CD4-positive, alpha-beta T cell treated with Interleukin-15 for 4 hours (primary cell): Measurements from ENCODE around the gene ADAMTSL2.

ENCODE experiments used
- DNase-seq: peaks from one replicate; pipeline ENCODE4 v3.0.0-alpha.2; 2020; ENCODE audit warnings: low spot score

ADAMTSL2 gene

DNA sequence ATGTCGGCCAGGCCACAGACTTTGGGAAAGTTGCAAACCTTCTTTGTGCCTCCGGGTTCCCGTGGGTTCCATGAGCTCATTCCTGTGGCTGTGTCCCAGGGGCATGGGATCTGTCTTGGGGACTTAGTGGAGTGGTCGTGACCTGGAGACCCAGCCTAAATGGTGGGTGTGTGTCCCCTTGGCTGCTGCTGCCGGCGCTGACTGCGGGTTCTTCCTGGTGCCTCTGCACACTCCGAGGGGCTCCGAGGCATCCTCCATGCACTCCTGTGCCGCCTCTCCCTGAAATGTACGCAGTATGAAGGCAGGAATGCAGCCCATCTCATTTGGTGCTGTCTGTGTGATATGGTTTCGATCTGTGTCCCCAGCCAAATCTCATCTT is 34.6 kb upstream of the ADAMTSL2 start:
- no peak for DNase-seq

DNA sequence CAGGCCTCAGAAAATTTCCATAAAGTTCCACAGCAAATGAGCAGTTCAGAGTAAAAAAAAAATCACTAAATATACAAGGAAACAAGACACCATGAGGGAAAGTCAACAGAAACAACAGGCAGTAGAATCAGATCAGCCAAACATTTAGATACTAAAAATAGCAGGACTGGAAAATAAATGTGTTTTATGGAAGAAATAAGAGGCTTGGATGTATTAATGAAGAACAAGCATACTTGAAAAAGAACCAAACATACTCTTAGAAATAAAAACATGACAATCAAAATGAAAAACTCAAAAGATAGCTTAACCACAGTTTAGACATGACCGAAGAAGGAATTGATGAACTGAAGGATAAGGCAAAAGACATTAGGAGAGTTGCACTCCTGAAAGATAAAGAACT is 32.4 kb upstream of the ADAMTSL2 start:
- DNase-seq, result no peak

DNA sequence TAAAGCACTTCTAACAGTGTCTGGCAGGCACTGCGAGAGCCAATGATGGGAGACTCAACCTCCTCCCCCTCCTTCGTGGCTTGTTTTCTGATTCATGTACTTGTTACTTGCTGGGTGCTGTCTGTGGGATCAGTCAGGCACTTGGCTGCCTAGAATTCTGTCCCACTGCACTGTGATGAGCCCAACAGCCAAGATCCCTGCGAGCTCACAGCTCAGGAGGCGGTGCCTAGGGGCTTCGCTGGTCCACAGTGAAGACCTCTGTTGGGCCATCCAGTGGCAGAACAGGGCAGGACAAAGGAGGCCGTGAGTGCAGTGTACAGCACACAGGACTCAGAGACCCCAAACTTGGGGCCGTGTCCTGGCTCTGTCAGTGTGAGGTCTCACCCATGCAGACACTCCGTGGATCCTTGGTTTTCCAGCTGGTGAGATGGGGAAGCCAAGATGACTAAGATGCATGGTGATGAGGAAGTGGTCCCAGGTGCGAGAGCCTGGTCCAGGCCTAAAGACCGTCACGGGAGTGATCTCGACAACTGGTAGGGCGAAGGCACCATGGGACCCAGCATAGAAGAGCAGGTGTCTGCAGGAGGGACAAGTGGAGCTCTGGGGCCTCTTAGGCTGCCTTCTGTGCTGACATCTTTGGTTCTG is 29.2 kb upstream of the ADAMTSL2 start:
- DNase-seq, result no peak

DNA sequence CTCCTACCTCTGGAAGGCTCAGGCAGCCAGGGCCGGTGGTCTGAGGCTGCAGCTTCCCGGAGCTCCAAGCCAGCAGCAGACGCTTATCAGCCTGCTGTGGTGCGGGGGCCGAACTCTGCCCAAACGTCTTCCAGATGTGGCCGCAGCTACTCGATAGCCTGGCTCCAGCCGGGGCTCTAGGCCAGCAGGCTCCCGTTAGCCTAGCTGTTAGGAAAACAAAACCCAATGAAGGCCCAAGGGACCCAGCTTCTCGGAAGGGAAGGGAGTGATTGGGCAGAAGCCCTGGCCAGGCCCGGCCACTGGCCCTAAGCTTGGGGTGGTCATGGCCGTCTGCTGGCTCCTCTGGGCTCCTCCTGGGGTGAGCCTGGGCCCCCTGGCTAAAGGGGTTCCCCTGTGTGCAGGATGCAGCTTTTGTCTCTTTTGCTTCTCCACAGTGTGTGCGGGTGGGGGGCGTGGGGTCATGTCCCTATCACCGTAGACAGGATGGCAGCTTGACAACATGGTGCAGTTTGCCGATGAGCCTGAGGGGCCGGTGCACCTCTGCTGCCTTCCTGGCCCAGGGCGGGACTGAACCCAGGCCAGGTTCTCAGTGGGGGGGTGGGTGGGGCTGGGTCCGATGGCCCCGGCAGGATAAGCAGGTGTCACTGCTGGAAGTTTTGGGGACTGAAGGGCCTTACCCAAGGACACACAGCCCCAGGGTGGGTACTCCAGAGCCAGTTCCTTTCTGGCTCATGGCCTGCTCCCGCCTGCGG is 28.4 kb upstream of the ADAMTSL2 start:
- DNase-seq, result no peak

DNA sequence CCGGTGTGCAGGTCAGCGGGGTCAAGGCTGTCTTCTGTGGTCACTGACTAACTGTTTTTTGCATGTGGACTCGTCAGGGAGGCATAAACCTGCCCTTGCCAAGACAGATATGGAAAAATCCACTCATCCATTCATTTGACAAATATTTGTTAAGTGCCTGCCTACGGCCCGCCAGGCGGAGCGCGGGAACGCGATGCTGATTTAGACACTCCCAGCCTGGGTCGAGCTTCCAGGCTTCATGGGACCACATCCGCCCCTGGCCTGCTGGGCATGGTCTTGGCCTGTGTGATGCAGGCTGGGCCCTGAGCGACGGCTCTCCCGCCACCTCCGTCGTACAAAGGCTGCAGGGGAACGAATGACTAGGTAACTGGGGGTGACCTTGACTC is 27.9 kb upstream of the ADAMTSL2 start:
- DNase-seq, result no peak

DNA sequence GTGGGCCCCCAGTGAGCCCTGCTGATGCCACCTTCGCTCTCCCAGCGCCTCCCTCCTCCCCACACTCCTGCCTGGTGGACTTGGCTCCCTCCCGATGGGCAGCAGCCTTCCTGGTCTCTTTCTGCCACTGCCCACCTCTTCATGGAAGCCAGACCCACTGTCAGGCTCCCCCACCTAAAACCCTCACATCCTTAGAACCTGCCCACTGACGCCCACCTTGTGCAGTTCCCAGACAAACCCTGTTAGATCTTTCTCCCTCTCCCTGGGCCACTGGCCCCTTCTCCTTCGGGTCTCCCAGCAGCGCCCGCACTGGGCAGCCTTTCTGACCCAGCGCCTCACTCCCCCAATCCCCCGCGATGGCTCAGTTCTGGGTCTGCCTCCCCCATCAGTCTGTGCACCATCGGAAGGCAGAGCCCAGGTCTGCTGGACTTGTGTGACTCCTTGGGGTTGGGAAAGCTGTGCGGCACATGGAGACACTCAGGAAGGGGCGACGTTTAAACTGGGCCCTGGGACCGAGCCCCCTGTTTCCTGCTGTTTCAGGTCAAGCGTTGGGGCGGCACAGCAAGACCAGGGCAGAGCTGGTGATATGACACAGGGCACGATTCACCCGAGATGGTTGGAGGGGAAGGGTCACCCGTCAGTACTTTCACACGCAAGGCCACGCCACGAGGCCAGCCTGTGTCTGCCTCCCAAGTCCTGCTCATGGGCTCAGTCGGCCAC is 27.1 kb upstream of the ADAMTSL2 start:
- DNase-seq, result no peak

DNA sequence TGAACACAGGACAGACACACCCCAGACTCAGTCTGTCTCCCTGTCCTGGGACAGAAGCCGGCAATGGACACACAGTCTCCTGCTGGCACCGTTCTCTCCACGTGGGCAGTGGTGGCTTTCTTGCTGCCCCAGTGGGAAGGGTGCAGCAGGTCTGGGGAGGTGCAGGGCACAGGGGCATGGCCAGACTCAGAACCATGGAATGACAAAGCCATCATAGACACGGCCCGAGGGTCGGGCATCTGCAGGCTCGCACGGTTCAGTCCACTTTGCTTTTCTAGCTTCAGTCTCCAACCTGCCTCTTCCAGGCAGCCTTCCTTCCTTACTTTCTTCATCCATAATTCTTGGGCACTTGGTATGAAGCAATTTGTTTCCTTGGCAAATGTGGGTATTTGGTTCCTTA is 26.5 kb upstream of the ADAMTSL2 start:
- DNase-seq, result no peak

DNA sequence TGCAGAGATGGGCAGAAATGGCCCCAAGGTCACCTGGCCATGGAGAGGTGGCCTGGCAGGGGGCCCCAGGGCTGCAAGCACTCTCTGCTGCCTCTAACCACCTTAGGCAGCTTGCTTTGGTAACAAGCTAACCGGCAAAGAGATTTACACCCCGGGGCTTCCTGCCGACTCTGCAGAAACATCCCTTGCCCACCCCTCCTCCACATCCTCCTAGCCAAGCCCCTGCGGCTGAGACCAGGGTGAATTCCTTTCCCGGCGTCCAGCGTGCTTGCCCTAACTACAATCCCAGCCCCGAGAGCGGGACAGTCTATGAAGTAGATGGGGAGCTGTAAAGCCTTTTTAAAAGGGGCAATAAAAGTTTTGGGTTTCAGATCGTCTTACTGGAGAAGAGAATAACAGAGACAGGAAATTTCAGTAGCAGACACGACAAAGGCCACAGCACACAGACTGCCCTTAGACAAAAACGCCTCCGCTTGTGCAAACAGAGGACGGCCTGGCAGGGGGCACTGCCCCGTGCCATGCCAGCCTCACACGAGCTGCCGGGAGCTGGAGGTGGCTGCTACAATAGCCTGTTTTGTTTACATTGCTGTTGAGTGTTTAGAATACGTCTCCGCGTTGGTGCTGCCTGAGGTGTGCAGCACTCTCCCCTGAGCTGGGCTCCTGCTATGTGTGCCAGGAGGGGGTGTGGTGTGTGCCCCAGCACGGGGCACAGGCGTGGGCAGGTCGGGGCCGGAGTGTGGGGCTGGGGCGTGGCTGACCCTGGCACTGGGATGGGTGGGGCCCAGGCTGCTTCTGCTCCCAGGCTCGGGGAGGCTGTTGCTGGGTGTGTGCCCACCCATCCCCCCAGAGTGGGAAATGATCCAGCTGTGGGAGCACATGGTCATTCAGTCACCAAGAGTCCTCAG is 25.1 kb upstream of the ADAMTSL2 start:
- no peak for DNase-seq

DNA sequence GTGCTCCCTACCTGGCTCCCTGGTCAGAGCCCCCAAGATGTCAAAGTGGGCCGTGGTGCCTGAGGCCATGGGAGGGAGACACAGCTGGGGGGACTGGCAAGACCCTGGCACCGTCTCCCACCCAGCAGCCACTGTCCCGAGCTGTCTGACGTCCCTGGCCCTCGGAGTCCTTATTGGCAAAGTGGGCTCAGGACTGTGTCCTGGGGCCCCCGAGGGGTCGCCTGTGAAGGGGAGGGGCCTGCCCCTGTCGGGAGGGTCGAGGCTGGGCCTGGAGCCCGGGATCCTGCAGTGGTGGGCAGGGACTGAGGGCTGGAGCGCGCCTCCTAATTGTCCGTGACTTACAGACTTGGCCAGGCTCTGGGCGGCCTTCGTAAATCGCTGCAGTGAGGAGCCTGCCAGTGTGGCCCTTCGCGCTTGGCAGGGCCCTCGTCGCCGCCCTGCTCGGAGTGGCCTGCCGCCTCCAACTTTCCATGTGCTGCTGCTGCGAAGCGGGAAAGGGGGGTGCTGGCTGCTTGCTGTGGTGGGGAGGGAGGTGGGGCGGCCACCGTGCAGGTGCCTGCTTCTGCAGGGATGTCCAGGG is 23.5 kb upstream of the ADAMTSL2 start:
- DNase-seq, result no peak

DNA sequence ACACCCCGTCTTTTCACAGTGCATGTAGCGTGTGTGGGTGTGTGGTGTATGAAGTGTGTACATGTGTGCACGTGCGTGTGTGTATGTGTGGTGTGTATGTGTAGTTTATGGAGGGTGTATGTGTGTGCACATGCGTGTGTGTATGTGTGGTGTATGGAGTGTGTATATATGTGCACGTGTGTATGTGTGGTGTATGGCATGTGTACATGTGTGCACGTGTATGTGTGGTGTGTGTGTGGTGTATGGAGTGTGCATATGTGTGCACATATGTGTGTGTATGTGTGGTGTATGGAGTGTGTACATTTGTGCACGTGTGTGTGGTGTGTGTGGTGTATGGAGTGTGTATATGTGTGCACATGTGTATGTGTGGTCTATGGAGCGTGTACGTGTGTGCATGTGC is 22.9 kb upstream of the ADAMTSL2 start:
- DNase-seq, result no peak

DNA sequence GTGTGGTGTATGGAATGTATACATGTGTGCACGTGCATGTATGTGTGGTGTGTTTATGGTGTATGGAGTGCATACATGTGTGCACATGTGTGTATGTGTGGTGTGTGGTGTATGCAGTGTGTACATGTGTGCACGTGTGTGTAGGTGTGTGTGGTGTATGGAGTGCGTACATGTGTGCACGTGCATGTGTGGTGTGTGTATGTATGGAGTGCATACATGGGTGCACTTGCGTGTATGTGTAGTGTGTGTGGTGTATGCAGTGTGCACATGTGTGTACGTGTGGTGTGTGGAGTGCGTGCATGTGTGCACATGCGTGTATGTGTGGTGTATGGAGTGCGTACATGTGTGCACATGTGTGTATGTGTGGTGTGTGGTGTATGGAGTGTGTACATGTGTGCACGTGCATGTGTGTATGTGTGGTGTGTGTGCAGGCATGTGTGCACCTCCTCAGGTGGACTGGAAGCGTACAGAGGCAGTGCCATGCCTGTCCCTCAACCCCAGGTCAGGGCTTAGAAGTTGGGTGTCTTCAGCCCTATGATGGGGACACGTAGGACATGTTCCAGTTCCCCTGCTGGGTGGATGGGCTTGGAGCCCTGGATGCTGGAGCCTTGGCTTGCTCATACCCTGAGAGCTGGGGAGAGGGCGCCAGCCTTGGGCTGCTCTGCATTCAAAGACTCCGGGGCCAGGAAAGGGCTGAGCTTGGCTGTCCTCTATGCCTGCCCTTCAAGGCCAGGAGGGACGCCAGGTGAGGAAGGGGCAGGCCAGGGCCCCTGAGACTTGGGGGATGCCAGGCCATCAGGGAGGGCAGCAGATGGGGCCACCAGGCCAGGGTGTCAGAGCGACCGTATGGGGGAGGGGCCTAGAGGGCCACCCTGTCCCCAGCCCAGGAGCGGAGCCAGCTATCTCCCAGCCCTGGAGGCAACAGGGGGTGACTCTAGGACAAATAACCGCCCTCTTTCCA is 22.0 kb upstream of the ADAMTSL2 start:
- DNase-seq, result no peak

DNA sequence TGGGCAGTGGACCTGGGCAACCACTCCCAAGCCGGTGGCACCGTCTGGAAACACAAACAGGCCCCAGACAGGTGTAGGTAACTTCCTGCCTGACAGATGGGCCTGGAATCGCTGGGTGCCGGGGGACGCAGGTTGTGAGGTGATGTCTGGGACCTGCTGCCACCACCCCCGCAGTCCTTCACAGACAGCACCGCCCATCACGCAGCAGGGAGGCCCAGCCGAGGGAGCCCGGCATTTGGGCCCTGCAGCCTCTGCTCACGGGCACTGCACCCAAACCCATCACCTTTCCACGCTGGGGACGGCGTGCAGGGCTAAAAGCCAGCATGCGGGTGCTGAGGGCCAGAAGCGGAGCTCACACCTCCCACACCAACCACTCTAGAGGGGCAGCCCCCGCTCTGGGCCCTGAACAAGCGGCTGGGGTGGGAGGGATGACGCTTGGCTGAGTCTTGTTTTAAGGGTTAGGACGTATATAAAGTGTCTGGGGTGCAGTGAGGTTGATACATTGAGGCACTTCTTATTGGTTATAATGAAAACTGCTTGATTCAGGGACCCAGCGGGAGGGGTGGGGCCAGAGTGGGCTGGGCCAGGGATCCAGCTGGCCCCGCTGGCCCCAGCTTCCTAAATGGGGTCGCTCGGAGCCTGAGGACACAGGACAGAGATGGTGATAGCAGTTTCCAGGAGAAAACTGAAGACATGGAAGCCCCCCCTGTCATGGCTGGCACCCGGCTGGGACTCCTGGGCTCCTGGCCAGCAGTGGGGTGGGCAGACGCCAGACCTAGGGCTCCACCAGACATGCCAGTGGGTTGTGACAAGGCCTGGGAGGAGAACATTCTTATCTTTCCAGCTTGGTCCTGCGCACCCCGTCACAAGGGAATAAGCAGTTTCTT is 21.0 kb upstream of the ADAMTSL2 start:
- no peak for DNase-seq

DNA sequence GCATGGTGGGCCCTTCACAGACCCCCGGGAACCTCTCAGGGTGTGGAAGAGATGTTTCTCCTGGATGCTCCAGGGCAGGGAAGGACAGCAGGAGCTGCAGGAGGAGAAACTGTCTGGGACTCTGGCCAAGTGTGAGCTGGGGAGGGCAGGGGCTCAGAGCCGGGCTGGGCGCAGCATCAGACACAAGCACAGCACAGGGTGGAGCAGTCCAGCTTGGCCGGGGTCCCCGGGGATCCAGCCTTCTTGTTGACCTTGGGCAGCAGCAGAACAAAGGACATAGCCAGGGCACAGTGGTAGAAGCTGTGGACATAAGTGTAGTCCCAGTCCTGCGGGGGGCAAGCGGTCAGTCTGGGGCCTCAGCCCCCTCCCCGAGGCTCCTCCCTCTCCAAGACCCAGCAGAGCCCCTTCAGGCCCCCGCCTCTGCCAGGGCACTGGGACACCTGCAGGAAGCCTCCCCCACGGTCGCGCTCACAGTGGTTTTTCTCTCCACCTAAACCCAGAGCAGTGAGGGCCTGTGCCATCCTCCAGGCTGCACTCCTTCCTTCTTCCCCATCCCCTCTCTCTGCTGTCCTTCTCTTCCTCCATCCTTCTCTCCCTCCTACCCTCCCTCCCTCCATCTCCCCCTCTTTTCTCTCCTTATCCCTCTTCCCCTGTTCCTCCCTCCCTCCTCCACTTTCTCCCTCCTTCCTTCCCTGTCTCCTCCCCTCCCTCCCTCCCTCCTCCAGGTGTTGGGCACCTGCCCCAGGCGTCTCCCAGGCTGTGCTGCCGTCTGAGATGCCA is 19.9 kb upstream of the ADAMTSL2 start:
- DNase-seq, result no peak

DNA sequence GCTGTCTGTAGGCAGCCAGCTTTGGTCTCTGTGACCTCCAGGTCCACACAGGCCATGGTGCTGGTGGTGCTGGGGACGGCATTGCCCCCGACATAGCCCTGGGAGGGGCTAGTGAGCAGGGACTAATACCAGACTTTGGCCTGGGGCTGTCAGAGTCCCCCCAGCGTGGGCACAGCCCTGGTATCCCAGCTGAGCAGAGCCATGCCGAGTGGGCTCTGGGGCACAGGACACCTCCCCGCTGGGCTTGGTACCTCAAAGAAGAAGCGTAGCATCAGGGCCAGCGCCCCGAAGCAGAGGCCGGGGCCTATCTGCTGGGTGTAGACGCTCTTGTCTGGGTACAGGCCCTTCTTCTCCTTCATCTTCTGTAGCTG is 19.3 kb upstream of the ADAMTSL2 start:
- DNase-seq, result no peak

DNA sequence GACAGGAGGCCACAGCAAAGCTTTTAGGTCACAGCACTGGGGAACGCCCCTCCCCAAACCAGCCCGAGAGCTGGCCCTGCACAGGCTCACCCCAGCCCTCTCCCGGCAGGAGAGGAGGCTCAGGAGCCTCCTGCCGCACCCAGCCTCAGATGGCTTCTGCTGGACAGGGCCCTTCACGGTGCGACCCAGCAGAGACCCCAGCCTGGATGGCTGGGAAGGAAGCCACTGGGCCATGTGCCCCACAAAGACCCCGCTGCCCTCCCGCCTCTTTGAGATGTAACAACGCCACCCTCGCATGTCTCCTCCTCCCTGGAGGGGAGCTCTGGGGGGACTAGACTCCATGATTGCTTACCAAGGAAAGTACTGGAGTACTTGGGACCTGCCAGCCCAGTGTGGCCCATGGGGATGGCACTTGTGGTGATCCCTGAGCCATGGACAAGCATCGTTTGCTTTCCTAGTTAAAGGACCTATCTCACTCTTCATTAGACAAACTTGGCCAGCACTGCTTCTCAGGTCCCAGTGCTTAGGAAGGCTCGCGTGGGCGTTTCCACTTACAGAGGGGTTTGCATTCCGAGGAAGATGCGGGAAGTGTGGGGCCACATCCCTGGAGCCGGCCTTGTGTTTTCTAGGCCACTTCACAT is 18.8 kb upstream of the ADAMTSL2 start:
- no peak for DNase-seq

DNA sequence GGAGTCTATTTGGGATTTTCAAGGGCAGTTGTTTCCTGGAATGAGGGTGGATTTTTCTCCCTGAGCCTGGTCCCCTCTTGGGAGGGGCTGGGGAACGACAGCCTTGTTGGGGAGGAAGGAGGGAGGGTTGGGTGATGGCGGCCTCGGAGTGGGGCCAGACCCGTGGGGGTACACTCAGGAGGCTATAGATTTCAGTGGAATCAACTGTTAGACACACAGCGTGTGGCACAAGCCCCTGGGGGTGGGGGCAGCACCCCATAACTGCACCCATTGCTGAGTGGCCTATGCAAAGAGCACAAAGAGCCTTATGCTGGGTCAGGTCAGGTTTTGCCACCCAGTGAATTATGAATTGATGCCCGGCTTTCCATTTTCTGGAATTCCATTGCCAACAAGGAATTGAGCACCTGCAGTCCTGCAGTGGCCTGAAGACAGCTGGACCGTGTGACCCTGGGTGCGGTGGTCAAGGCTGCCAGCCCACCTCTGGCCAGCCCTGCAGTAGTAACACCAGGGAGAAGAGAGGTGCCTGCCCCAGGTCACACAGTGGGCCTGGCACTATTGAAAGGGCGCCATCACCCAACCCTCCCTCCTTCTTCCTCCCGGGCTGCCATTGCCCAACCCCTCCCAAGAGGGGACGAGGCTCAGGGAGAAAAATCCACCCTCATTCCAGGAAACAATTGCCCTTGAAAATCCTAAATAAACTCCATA is 18.1 kb upstream of the ADAMTSL2 start:
- no peak for DNase-seq

DNA sequence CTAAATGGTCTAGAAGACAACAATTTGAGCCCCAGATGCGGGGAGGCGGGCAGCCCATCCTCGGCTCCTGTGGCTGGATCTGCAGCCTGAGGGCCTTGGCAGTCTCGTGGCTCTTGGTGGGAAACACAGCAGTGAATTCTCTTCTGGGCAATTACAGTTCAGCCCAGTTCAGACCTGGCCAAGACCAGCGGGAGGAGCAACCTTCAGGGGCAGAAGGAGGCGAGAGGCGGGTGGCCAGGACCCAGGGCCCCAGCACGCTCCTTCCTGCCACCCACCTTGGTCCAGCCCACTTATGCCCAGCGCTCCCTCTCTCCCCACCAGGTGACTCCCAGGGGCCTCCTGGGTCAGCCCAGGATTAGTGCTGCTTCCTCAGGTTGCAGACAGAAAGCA is 17.5 kb upstream of the ADAMTSL2 start:
- DNase-seq, result no peak

DNA sequence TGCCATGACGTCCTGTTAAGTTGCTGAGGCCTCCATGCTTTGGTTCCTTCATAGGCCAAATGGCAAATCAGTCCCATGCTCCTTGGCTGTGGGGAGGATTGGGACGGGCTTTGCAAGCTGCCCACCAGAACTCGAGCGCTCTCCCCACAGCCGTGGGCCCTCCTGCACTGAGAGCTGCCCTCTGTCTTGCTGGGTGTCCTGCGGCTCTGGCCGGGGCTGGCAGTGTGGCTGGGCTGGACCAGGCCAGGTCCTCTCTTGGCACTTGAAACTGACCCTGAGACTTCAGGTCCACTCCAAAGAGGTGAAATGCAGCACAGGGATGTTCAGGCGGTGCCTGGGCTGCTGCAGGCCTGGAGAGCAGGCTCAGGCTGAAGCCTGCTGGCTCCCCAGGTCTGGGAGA is 16.8 kb upstream of the ADAMTSL2 start:
- no peak for DNase-seq
